Measurements from ENCODE around the gene F2R. TPM values are rescaled to one million over a fixed set of nuclear protein-coding genes. Genes with fewer than 3 reads are reported as not detected.
A peak's percentile ranks its signal among the peaks of the same experiment; 100 is the strongest.

Gene F2R
- total RNA-seq, 1 experiment from 2014 or later: 6.3 TPM

- Mint-ChIP-seq H3K27me3 (ENCODE audit: insufficient read depth, unreplicated experiment) (no peaks in the 10 kb centered on the region), H3K4me3 (ENCODE audit: unreplicated experiment) (peak overlapping the region; percentile 14), H3K9me3 (ENCODE audit: unreplicated experiment) (no peaks in the 10 kb centered on the region), H3K27ac (ENCODE audit: unreplicated experiment) (no peak overlapping the region), H3K4me1 (ENCODE audit: low read depth, unreplicated experiment) (peaks cover 30% of the 10 kb centered on the region), H3K36me3 (ENCODE audit: insufficient read depth, unreplicated experiment) (peaks cover 47% of the 10 kb centered on the region)
- no peak for TF ChIP-seq CTCF (IDR thresholded peaks at IDR 0.05; ENCODE audit: insufficient read depth in 1 of 2, low read depth in 1 of 2, low read length in 1 of 2, severe bottlenecking in 1 of 2, unreplicated experiment in 1 of 2)
- intact Hi-C loops (cut with micrococcal nuclease; ENCODE audit: unreplicated experiment): no loop called here
- CTCF ChIA-PET: interaction anchor here (1.0 kb wide), 1 partner anchor 90 kb away, joined by 3 read pairs; no protein-coding TSS in a partner anchor
- no TSS peak for BruUV-seq (replicated peaks)
- H3K36me3 ChIP-seq (ENCODE audit: control insufficient read depth, insufficient read depth, low read length): peaks cover 1% of the 10 kb centered on the region; the same call in 1 of the 2 replicates
- H3K4me3 ChIP-seq (ENCODE audit: low read depth, low read length): no peak overlapping the region
- POLR2A ChIA-PET: interaction anchor here (0.6 kb wide), 1 partner anchor 121 kb away, joined by 3 read pairs; no protein-coding TSS in a partner anchor
- peaks cover 31% of the 10 kb centered on the region for H3K4me1 ChIP-seq
- H3K27me3 ChIP-seq (replicated peaks; ENCODE audit: control insufficient read depth, insufficient read depth, low read length): no peaks in the 10 kb centered on the region
- no peaks in the 10 kb centered on the region for H3K9me3 ChIP-seq
- DNase-seq: peak in 1 of 2 experiments; percentile 19
Observed at GRCh38 chr5:76683816-76684731, 31.9 kb upstream of the F2R start.

DNA sequence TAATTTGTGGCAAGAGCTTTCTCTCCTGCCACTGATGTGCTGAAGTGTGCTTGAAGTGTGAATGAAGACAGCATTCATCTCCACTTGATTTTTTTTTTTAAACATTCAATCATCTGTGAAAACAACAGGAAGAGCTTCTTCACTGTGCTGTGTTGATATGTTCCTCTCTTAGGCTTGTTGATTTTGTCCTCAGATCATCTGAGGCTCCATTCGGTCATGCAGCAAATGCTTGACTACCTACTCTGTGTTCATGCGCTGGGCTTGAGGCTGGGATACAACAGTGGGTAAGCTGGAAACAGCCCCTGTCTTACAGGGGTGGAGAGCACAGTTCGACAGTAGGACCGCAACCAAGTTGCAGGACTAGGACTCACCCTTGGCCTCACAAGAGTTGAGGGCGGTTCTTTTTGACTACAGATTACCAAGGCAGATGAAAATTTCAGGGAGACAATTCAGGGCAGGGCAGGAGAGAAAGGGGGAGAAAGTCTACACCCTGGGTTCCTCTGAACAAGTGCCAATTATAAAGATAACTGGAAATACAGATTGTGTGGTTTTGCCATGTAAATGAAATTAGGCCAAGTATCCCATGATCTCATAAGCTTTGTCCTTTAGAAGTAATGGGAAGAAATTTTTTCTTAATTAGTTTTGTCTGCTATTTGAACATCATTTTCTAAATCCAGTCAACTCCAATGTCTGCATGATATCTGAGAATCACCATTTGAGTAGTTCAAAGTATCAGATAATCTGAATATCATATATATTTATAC is 31.0 kb upstream of the F2R start:
- Mint-ChIP-seq H3K9me3 (ENCODE audit: unreplicated experiment) (no peaks in the 10 kb centered on the region), H3K4me3 (ENCODE audit: unreplicated experiment) (no peak overlapping the region), H3K4me1 (ENCODE audit: low read depth, unreplicated experiment) (peaks cover 32% of the 10 kb centered on the region), H3K27ac (ENCODE audit: unreplicated experiment) (peak overlapping the region; percentile 30), H3K36me3 (ENCODE audit: insufficient read depth, unreplicated experiment) (peaks cover 41% of the 10 kb centered on the region), H3K27me3 (ENCODE audit: insufficient read depth, unreplicated experiment) (no peaks in the 10 kb centered on the region)
- TF ChIP-seq CTCF (IDR thresholded peaks at IDR 0.05; ENCODE audit: insufficient read depth in 1 of 2, low read depth in 1 of 2, low read length in 1 of 2, severe bottlenecking in 1 of 2, unreplicated experiment in 1 of 2): no peak
- no TSS peak for BruUV-seq (replicated peaks)
- no peak for DNase-seq
- Histone ChIP-seq H3K4me1 (peaks cover 37% of the 10 kb centered on the region), H3K27me3 (replicated peaks; ENCODE audit: control insufficient read depth, insufficient read depth, low read length) (no peaks in the 10 kb centered on the region), H3K36me3 (ENCODE audit: control insufficient read depth, insufficient read depth, low read length) (peaks cover 1% of the 10 kb centered on the region; the same call in 1 of the 2 replicates), H3K9me3 (no peaks in the 10 kb centered on the region), H3K4me3 (ENCODE audit: low read depth, low read length) (no peak overlapping the region)
- intact Hi-C loops (cut with micrococcal nuclease; ENCODE audit: unreplicated experiment): no loop called here
- ChIA-PET CTCF (interaction anchor here (1.0 kb wide), 1 partner anchor 89 kb away, joined by 3 read pairs; no protein-coding TSS in a partner anchor), POLR2A (no interaction called here)

GRCh38 chr5:76685704-76686103 is 30.2 kb upstream of the F2R start:
- H3K27me3 ChIP-seq (replicated peaks; ENCODE audit: control insufficient read depth, insufficient read depth, low read length): no peaks in the 10 kb centered on the region
- H3K36me3 Mint-ChIP-seq (ENCODE audit: insufficient read depth, unreplicated experiment): peaks cover 35% of the 10 kb centered on the region
- POLR2A ChIA-PET: no interaction called here
- H3K27me3 Mint-ChIP-seq (ENCODE audit: insufficient read depth, unreplicated experiment): no peaks in the 10 kb centered on the region
- no peak for DNase-seq
- peaks cover 37% of the 10 kb centered on the region for H3K4me1 ChIP-seq
- CTCF ChIA-PET: no interaction called here
- no TSS peak for BruUV-seq (replicated peaks)
- intact Hi-C loops (cut with micrococcal nuclease; ENCODE audit: unreplicated experiment): no loop called here
- no peak overlapping the region for H3K4me3 Mint-ChIP-seq (ENCODE audit: unreplicated experiment)
- no peak overlapping the region for H3K27ac Mint-ChIP-seq (ENCODE audit: unreplicated experiment)
- H3K36me3 ChIP-seq (ENCODE audit: control insufficient read depth, insufficient read depth, low read length): peaks cover 1% of the 10 kb centered on the region; the same call in 1 of the 2 replicates
- TF ChIP-seq CTCF (IDR thresholded peaks at IDR 0.05; ENCODE audit: insufficient read depth in 1 of 2, low read depth in 1 of 2, low read length in 1 of 2, severe bottlenecking in 1 of 2, unreplicated experiment in 1 of 2): no peak
- H3K4me3 ChIP-seq (ENCODE audit: low read depth, low read length): no peak overlapping the region
- no peaks in the 10 kb centered on the region for H3K9me3 Mint-ChIP-seq (ENCODE audit: unreplicated experiment)
- H3K9me3 ChIP-seq: no peaks in the 10 kb centered on the region
- peaks cover 32% of the 10 kb centered on the region for H3K4me1 Mint-ChIP-seq (ENCODE audit: low read depth, unreplicated experiment)
